ENCODE measurements around the gene SMIM8.

- no peak for TF ChIP-seq CTCF (IDR thresholded peaks at IDR 0.05)
- no peak for TF ChIP-seq POLR2A (IDR thresholded peaks at IDR 0.05)
These were observed 32.8 kb upstream of the SMIM8 start for GRCh38 chr6:87289571-87289970.

Data from body of pancreas (tissue), 4 donors.